HepG2 (cell line): ENCODE results near the gene MRI1. TPM values are rescaled to one million over a fixed set of nuclear protein-coding genes. Genes with fewer than 3 reads are reported as not detected.

Experiments
- AFF4 ChIP-seq: sonication (generic); formaldehyde crosslinking; IDR thresholded peaks from 2 replicates; pipeline ENCODE4 v1.4.0; 2020; ENCODE audit warnings: missing genetic modification reagents
- DRAP1 ChIP-seq: IDR thresholded peaks from 2 replicates; pipeline ENCODE4 v1.6.1; 2016; ENCODE audit warnings: missing genetic modification reagents, missing compliant biosample characterization
- HNRNPL ChIP-seq: fragments of 200-400 bp; formaldehyde crosslinking; IDR thresholded peaks from 2 replicates; pipeline ENCODE4 v1.6.1; 2017; ENCODE audit warnings: mild to moderate bottlenecking, low read depth, low read length
- IRX3 ChIP-seq: sonication (generic); formaldehyde crosslinking; IDR thresholded peaks from 2 replicates; pipeline ENCODE4 v1.8.1; 2023; ENCODE audit warnings: mild to moderate bottlenecking, low read depth, missing genetic modification reagents, borderline replicate concordance
- NR2F2 ChIP-seq: IDR thresholded peaks from 2 replicates; pipeline ENCODE4 v1.6.1; 2012; ENCODE audit warnings: low read depth, inconsistent platforms, borderline replicate concordance
- SRF ChIP-seq: IDR thresholded peaks from 2 replicates; pipeline ENCODE4 v1.6.1; 2011; ENCODE audit warnings: mild to moderate bottlenecking, low read depth, low read length, moderate library complexity
- STAT5B ChIP-seq: sonication (generic); formaldehyde crosslinking; IDR thresholded peaks from 2 replicates; pipeline ENCODE4 v1.4.0; 2020; ENCODE audit warnings: missing genetic modification reagents
- THAP7 ChIP-seq: sonication (generic); formaldehyde crosslinking; IDR thresholded peaks from 2 replicates; pipeline ENCODE4 v1.8.1; 2023; ENCODE audit warnings: mild to moderate bottlenecking, missing genetic modification reagents
- TOPORS ChIP-seq: sonication (generic); formaldehyde crosslinking; IDR thresholded peaks from 2 replicates; pipeline ENCODE4 v1.8.0; 2023; ENCODE audit warnings: mild to moderate bottlenecking, missing genetic modification reagents
- TP53 ChIP-seq: sonication (generic); formaldehyde crosslinking; conservative IDR thresholded peaks from 2 replicates; pipeline ENCODE4 v1.4.0; 2020; ENCODE audit warnings: missing genetic modification reagents
- ZNF367 ChIP-seq: sonication (generic); formaldehyde crosslinking; IDR thresholded peaks from 2 replicates; pipeline ENCODE4 v1.4.0; 2020; ENCODE audit warnings: missing genetic modification reagents, borderline replicate concordance
- ZNF556 ChIP-seq: sonication (generic); formaldehyde crosslinking; IDR thresholded peaks from 2 replicates; pipeline ENCODE4 v1.4.0; 2020; ENCODE audit warnings: mild to moderate bottlenecking, missing genetic modification reagents, borderline replicate concordance
- ZNF589 ChIP-seq: sonication (generic); formaldehyde crosslinking; conservative IDR thresholded peaks from 2 replicates; pipeline ENCODE4 v1.8.0; 2022; ENCODE audit warnings: mild to moderate bottlenecking, moderate library complexity, missing genetic modification reagents
- ZNF609 ChIP-seq: sonication (generic); formaldehyde crosslinking; IDR thresholded peaks from 2 replicates; pipeline ENCODE4 v1.4.0; 2020; ENCODE audit warnings: mild to moderate bottlenecking, missing genetic modification reagents, borderline replicate concordance
- ZNF615 ChIP-seq: sonication (generic); formaldehyde crosslinking; IDR thresholded peaks from 2 replicates; pipeline ENCODE4 v1.5.0; 2020; ENCODE audit warnings: mild to moderate bottlenecking, missing genetic modification reagents, borderline replicate concordance
- ZNF768 ChIP-seq: sonication (generic); formaldehyde crosslinking; IDR thresholded peaks from 2 replicates; pipeline ENCODE4 v1.4.0; 2020; ENCODE audit warnings: missing genetic modification reagents
- ZNF781 ChIP-seq: sonication (generic); formaldehyde crosslinking; IDR thresholded peaks from 2 replicates; pipeline ENCODE4 v1.5.1; 2020; ENCODE audit warnings: borderline replicate concordance, mild to moderate bottlenecking, missing genetic modification reagents; ENCODE audit errors: not compliant biosample characterization
- polyA plus RNA-seq, 8 experiments: library from polyadenylated mRNA; depleted of rRNA in 3 of 8; stranded (reverse) in 7 of 8; unstranded in 1 of 8; fragments of >200 nt; fragmentation: Illumina TruSeq in 4 of 8; extraction: Trizol in 4 of 8; gene quantifications; 2 replicates each; pipeline versions ENCODE4 v1.2.1 to v1.2.3, GENCODE V29; 2011 to 2016; ENCODE audit warnings: low read depth in 4 of 8, missing spikeins in 1 of 8, mixed read lengths in 1 of 8; ENCODE audit not compliant: insufficient read depth in 1 of 8
- total RNA-seq, 5 experiments: library from RNA; depleted of rRNA; stranded (reverse); fragments of >200 nt; fragmentation: Illumina TruSeq; extraction: Trizol; gene quantifications; 2 replicates each; pipeline ENCODE4 v1.2.3, GENCODE V29; 2016; ENCODE audit warnings: low read depth in 1 of 5

The MRI1 gene
- total and polyA plus RNA-seq, 2 of the 13 experiments (the other 11 are each of a cell fraction or from before 2014, with no cell fraction given), result 20.1 to 20.6 TPM

- TF ChIP-seq THAP7 (0 out of 2 replicates have a peak, but pooled peaks have one; percentile 67), STAT5B (CRISPR knock-in tag) (0 out of 2 replicates have a peak, but pooled peaks have one; percentile 54), DRAP1 (peak; percentile 83), ZNF556 (CRISPR knock-in tag) (peak; percentile 97; the same call in 1 of the 2 replicates), ZNF367 (CRISPR knock-in tag) (no peak), SRF (0 out of 2 replicates have a peak, but pooled peaks have one; percentile 50), AFF4 (CRISPR knock-in tag) (no peak), ZNF589 (CRISPR knock-in tag) (no peak), ZNF781 (CRISPR knock-in tag) (peak; percentile 89), TOPORS (CRISPR knock-in tag) (peak; percentile 71; the same call in 1 of the 2 replicates), ZNF609 (CRISPR knock-in tag) (peak; percentile 45; the same call in 1 of the 2 replicates), HNRNPL (0 out of 2 replicates have a peak, but pooled peaks have one; percentile 42), ZNF615 (CRISPR knock-in tag) (no peak), NR2F2 (peak; percentile 35; the same call in 1 of the 2 replicates), TP53 (CRISPR knock-in tag) (no peak), ZNF768 (CRISPR knock-in tag) (no peak; the same call in 1 of the 2 replicates), IRX3 (CRISPR knock-in tag) (peak; percentile 81)
These were observed 10.2 kb downstream of the MRI1 start, which contains the start of gene C19orf53 (continued) for GRCh38 chr19:13774217-13775191.
